HepG2 (cell line): ENCODE data around the gene NOTUM. TPM values are rescaled to one million over a fixed set of nuclear protein-coding genes. Genes with fewer than 3 reads are reported as not detected.

Experiments used
- ASH2L ChIP-seq: fragments of 300-600, 200-600 bp; sonication (generic); IDR thresholded peaks from 2 replicates; pipeline ENCODE4 v1.7.0; 2017; ENCODE audit warnings: low read depth, mild to moderate bottlenecking, moderate library complexity, mixed read lengths, low read length; ENCODE audit not compliant: insufficient read length
- CC2D1A ChIP-seq: sonication (generic); formaldehyde crosslinking; IDR thresholded peaks from 2 replicates; pipeline ENCODE4 v1.8.1; 2023; ENCODE audit warnings: mild to moderate bottlenecking, missing genetic modification reagents
- GATAD1 ChIP-seq: IDR thresholded peaks from 2 replicates; pipeline ENCODE4 v1.6.1; 2016; ENCODE audit warnings: missing genetic modification reagents, missing compliant biosample characterization
- HMG20A ChIP-seq: IDR thresholded peaks from 2 replicates; pipeline ENCODE4 v1.6.1; 2016; ENCODE audit warnings: borderline replicate concordance
- HNRNPH1 ChIP-seq: fragments of 200-400 bp; formaldehyde crosslinking; optimal IDR thresholded peaks from 2 replicates; pipeline ENCODE3; 2017; ENCODE audit warnings: mild to moderate bottlenecking, low read depth, low read length
- KDM5B ChIP-seq: sonication (generic); formaldehyde crosslinking; IDR thresholded peaks from 2 replicates; pipeline ENCODE4 v1.4.0; 2020; ENCODE audit warnings: missing genetic modification reagents, mild to moderate bottlenecking, borderline replicate concordance
- KLF6 ChIP-seq: IDR thresholded peaks from 2 replicates; pipeline ENCODE4 v1.8.0; 2016; ENCODE audit warnings: missing biosample characterization, missing genetic modification reagents
- MBD4 ChIP-seq: IDR thresholded peaks from 2 replicates; pipeline ENCODE4 v1.6.1; 2012; ENCODE audit warnings: low read length, inconsistent platforms, borderline replicate concordance
- NCOA2 ChIP-seq: sonication (generic); formaldehyde crosslinking; IDR thresholded peaks from 2 replicates; pipeline ENCODE4 v1.8.0; 2022; ENCODE audit warnings: inconsistent platforms
- NRL ChIP-seq: sonication (generic); formaldehyde crosslinking; IDR thresholded peaks from 2 replicates; pipeline ENCODE4 v1.5.0; 2020; ENCODE audit warnings: missing genetic modification reagents, mild to moderate bottlenecking, moderate library complexity, borderline replicate concordance
- RBM22 ChIP-seq: fragments of 200-400 bp; formaldehyde crosslinking; optimal IDR thresholded peaks from 2 replicates; pipeline ENCODE3; 2017; ENCODE audit warnings: mild to moderate bottlenecking, low read length, moderate library complexity
- SKI ChIP-seq: fragments of 450-650 bp; IDR thresholded peaks from one replicate; pipeline ENCODE4 v1.6.1; 2018; ENCODE audit warnings: mild to moderate bottlenecking; ENCODE audit not compliant: partially characterized antibody
- SNRNP70 ChIP-seq: fragments of 200-400 bp; formaldehyde crosslinking; IDR thresholded peaks from 2 replicates; pipeline ENCODE4 v1.6.1; 2017; ENCODE audit warnings: mild to moderate bottlenecking, low read depth, low read length, moderate library complexity
- TAF1 ChIP-seq: sonication (generic); formaldehyde crosslinking; IDR thresholded peaks from 2 replicates; pipeline ENCODE4 v1.4.0; 2020; ENCODE audit warnings: missing genetic modification reagents
- TRIM24 ChIP-seq: sonication (generic); formaldehyde crosslinking; IDR thresholded peaks from 2 replicates; pipeline ENCODE4 v1.8.0; 2022; ENCODE audit warnings: mild to moderate bottlenecking, missing genetic modification reagents
- U2AF2 ChIP-seq: fragments of 200-400 bp; formaldehyde crosslinking; IDR thresholded peaks from 2 replicates; pipeline ENCODE4 v1.6.1; 2017; ENCODE audit warnings: low read depth, mild to moderate bottlenecking, low read length
- YEATS4 ChIP-seq: sonication (generic); formaldehyde crosslinking; IDR thresholded peaks from 2 replicates; pipeline ENCODE4 v1.4.0; 2020; ENCODE audit warnings: missing genetic modification reagents, borderline replicate concordance
- ZBTB38 ChIP-seq: sonication (generic); formaldehyde crosslinking; IDR thresholded peaks from 2 replicates; pipeline ENCODE4 v1.5.1; 2020; ENCODE audit warnings: mild to moderate bottlenecking, missing genetic modification reagents
- ZBTB7A ChIP-seq: sonication (generic); formaldehyde crosslinking; IDR thresholded peaks from 2 replicates; pipeline ENCODE4 v1.8.0; 2022; ENCODE audit warnings: mild to moderate bottlenecking, missing genetic modification reagents
- ZMYM3 ChIP-seq: sonication (generic); formaldehyde crosslinking; IDR thresholded peaks from 2 replicates; pipeline ENCODE4 v1.5.1; 2020; ENCODE audit warnings: mild to moderate bottlenecking, missing genetic modification reagents
- ZMYM4 ChIP-seq: sonication (generic); formaldehyde crosslinking; IDR thresholded peaks from 2 replicates; pipeline ENCODE4 v1.8.1; 2023; ENCODE audit warnings: mild to moderate bottlenecking, missing genetic modification reagents
- ZNF143 ChIP-seq: sonication (generic); formaldehyde crosslinking; IDR thresholded peaks from 2 replicates; pipeline ENCODE4 v1.4.0; 2020; ENCODE audit warnings: missing genetic modification reagents
- ZNF343 ChIP-seq: sonication (generic); formaldehyde crosslinking; IDR thresholded peaks from 2 replicates; pipeline ENCODE4 v1.4.0; 2020; ENCODE audit warnings: mild to moderate bottlenecking, missing genetic modification reagents
- ZNF547 ChIP-seq: sonication (generic); formaldehyde crosslinking; IDR thresholded peaks from 2 replicates; pipeline ENCODE4 v1.5.1; 2020; ENCODE audit warnings: mild to moderate bottlenecking, missing genetic modification reagents
- polyA plus RNA-seq, 8 experiments: library from polyadenylated mRNA; depleted of rRNA in 3 of 8; stranded (reverse) in 7 of 8; unstranded in 1 of 8; fragments of >200 nt; fragmentation: Illumina TruSeq in 4 of 8; extraction: Trizol in 4 of 8; gene quantifications; 2 replicates each; pipeline versions ENCODE4 v1.2.1 to v1.2.3, GENCODE V29; 2011 to 2016; ENCODE audit warnings: low read depth in 4 of 8, missing spikeins in 1 of 8, mixed read lengths in 1 of 8; ENCODE audit not compliant: insufficient read depth in 1 of 8
- total RNA-seq, 5 experiments: library from RNA; depleted of rRNA; stranded (reverse); fragments of >200 nt; fragmentation: Illumina TruSeq; extraction: Trizol; gene quantifications; 2 replicates each; pipeline ENCODE4 v1.2.3, GENCODE V29; 2016; ENCODE audit warnings: low read depth in 1 of 5
- TF ChIP-seq, protein P1 (sequence below): sonication (generic); formaldehyde crosslinking; IDR thresholded peaks from 2 replicates; pipeline ENCODE4 v1.8.0; 2022; ENCODE audit warnings: mild to moderate bottlenecking, missing genetic modification reagents, borderline replicate concordance
- TF ChIP-seq, protein P2 (sequence below): sonication (generic); formaldehyde crosslinking; IDR thresholded peaks from 2 replicates; pipeline ENCODE4 v1.9.0; 2022; ENCODE audit warnings: low read depth, missing genetic modification reagents
- TF ChIP-seq, protein P3 (sequence below): sonication (generic); formaldehyde crosslinking; IDR thresholded peaks from 2 replicates; pipeline ENCODE4 v1.4.0; 2020; ENCODE audit warnings: low read depth, missing genetic modification reagents

The NOTUM gene
- total and polyA plus RNA-seq, 2 of the 13 experiments (the other 11 are each of a cell fraction or from before 2014, with no cell fraction given), result 150 to 160 TPM

DNA sequence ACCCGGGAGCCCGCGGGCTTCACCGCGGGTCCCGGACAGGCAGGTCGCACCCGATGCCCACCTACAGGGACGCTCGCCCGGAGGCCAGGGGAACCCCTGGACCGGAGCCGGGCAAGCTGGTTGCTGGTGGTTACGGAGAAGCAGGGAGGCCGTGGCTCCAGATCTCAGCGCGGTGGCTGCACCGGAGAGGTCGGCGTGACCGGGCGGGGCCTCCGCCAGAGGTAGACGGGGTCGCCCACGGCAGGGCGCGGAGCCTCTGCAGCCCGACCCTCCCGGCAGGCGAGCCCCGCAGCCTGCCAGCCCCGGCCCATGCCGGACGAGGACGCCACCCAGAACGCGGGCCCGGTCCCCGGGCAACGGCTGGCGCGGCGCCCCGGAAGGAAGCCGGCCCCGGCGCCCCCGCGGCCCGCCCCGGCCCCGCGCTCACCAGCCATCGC lies 50.1 kb downstream of the NOTUM start (continued):
- TF ChIP-seq TAF1 (CRISPR knock-in tag) (peak; percentile 46; the same call in 1 of the 2 replicates), SKI (no peak), ZBTB7A (CRISPR knock-in tag) (no peak), RBM22 (no peak), NCOA2 (CRISPR knock-in tag) (no peak), ASH2L (peak; percentile 14), ZMYM3 (CRISPR knock-in tag) (no peak), SNRNP70 (no peak), KLF6 (CRISPR knock-in tag) (peak; percentile 1; the same call in 1 of the 2 replicates), U2AF2 (0 out of 2 replicates have a peak, but pooled peaks have one; percentile 19), TRIM24 (CRISPR knock-in tag) (no peak), HMG20A (no peak), ZNF143 (CRISPR knock-in tag) (no peak), GATAD1 (CRISPR knock-in tag) (no peak), NRL (CRISPR knock-in tag) (no peak), ZNF547 (CRISPR knock-in tag) (peak; percentile 41; the same call in 1 of the 2 replicates), MBD4 (no peak), KDM5B (CRISPR knock-in tag) (0 out of 2 replicates have a peak, but pooled peaks have one; percentile 59), CC2D1A (CRISPR knock-in tag) (no peak), ZMYM4 (CRISPR knock-in tag) (no peak), HNRNPH1 (no peak), YEATS4 (CRISPR knock-in tag) (peak; percentile 16; the same call in 1 of the 2 replicates), ZNF343 (CRISPR knock-in tag) (peak; percentile 50; the same call in 1 of the 2 replicates), ZBTB38 (CRISPR knock-in tag) (no peak)
- TF ChIP-seq, protein P1, sequence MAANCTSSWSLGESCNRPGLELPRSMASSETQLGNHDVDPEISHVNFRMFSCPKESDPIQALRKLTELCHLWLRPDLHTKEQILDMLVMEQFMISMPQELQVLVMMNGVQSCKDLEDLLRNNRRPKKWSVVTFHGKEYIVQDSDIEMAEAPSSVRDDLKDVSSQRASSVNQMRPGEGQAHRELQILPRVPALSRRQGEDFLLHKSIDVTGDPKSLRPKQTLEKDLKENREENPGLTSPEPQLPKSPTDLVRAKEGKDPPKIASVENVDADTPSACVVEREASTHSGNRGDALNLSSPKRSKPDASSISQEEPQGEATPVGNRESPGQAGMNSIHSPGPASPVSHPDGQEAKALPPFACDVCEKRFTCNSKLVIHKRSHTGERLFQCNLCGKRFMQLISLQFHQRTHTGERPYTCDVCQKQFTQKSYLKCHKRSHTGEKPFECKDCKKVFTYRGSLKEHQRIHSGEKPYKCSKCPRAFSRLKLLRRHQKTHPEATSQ, result no peak
- TF ChIP-seq, protein P2, sequence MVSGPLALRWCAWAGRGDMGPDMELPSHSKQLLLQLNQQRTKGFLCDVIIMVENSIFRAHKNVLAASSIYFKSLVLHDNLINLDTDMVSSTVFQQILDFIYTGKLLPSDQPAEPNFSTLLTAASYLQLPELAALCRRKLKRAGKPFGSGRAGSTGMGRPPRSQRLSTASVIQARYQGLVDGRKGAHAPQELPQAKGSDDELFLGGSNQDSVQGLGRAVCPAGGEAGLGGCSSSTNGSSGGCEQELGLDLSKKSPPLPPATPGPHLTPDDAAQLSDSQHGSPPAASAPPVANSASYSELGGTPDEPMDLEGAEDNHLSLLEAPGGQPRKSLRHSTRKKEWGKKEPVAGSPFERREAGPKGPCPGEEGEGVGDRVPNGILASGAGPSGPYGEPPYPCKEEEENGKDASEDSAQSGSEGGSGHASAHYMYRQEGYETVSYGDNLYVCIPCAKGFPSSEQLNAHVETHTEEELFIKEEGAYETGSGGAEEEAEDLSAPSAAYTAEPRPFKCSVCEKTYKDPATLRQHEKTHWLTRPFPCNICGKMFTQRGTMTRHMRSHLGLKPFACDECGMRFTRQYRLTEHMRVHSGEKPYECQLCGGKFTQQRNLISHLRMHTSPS (CRISPR knock-in tag), result no peak
- TF ChIP-seq, protein P3, sequence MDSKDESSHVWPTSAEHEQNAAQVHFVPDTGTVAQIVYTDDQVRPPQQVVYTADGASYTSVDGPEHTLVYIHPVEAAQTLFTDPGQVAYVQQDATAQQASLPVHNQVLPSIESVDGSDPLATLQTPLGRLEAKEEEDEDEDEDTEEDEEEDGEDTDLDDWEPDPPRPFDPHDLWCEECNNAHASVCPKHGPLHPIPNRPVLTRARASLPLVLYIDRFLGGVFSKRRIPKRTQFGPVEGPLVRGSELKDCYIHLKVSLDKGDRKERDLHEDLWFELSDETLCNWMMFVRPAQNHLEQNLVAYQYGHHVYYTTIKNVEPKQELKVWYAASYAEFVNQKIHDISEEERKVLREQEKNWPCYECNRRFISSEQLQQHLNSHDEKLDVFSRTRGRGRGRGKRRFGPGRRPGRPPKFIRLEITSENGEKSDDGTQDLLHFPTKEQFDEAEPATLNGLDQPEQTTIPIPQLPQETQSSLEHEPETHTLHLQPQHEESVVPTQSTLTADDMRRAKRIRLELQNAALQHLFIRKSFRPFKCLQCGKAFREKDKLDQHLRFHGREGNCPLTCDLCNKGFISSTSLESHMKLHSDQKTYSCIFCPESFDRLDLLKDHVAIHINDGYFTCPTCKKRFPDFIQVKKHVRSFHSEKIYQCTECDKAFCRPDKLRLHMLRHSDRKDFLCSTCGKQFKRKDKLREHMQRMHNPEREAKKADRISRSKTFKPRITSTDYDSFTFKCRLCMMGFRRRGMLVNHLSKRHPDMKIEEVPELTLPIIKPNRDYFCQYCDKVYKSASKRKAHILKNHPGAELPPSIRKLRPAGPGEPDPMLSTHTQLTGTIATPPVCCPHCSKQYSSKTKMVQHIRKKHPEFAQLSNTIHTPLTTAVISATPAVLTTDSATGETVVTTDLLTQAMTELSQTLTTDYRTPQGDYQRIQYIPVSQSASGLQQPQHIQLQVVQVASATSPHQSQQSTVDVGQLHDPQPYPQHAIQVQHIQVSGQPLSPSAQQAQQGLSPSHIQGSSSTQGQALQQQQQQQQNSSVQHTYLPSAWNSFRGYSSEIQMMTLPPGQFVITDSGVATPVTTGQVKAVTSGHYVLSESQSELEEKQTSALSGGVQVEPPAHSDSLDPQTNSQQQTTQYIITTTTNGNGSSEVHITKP (CRISPR knock-in tag), result no peak
